ENCODE measurements around the gene HGFAC. TPM values are rescaled to one million over a fixed set of nuclear protein-coding genes. Genes with fewer than 3 reads are reported as not detected.
A peak's percentile ranks its signal among the peaks of the same experiment; 100 is the strongest.

The HGFAC gene
- total and polyA plus RNA-seq, 12 donors = 0.12 to 0.84 (median 0.51) TPM; not detected in 5

DNA sequence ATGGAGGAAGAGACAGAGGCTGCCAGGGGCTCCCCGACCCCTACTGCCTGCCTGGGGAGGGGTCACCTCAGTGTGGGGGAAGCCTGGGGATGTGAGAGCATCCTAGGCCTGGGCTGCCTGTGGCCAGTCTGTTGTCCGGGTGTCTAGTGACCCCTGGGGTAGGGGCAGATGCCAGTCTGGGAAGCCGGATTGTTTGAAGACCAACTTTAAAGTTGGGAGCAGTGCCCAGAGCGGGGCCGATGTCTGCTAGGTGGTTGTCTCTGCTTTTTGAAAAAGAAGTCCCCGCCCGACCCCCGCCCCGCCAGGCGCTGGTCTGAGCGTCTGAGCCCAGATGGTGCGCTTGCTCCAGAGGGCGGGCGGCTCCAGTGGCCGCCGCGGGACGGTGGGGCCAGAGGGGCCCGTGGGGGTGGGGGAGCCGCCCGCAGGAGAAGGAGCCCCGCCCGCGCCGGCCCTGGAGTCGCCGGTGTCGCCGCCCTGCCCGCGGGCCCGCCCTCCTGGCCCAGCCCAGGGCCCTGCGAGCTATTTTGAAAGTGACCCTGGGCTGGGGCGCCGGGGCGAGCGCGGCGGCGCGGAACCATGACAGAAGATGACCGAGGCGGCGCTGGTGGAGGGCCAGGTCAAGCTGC lies 21.1 kb downstream of the HGFAC start, which contains the start of gene DOK7:
DOK7 (plus strand) TSS at position 517 of the 626 bp plus-strand sequence; CDS start at position 587, 70 bp downstream.
- Histone ChIP-seq H3K9me3 (replicated peaks in 1 of 3) (no peaks in the 10 kb centered on the region), H3K4me3 (peak within 1 kb of the TSS in 2 of 4 donors; percentile 32 to 59), H3K27me3 (no peaks in the 10 kb centered on the region), H3K27ac (no peak within 1 kb of the TSS), H3K4me1 (replicated peaks in 1 of 2) (peaks cover 9% of the 10 kb centered on the region in 2 donors), H3K36me3 (replicated peaks in 1 of 2) (no peaks in the 10 kb centered on the region)
- intact Hi-C loops (cut with DNase I) = no loop called here
- no peak for TF ChIP-seq POLR2A (IDR thresholded peaks at IDR 0.05)
- no peak for TF ChIP-seq CTCF (IDR thresholded peaks at IDR 0.05)
- peak; percentile 50 to 77 (median 61) for DNase-seq
- 8 to 14% (median 12%) methylated on average over 6 to 44 of the region's 44 CpGs for WGBS, 4 donors

DNA sequence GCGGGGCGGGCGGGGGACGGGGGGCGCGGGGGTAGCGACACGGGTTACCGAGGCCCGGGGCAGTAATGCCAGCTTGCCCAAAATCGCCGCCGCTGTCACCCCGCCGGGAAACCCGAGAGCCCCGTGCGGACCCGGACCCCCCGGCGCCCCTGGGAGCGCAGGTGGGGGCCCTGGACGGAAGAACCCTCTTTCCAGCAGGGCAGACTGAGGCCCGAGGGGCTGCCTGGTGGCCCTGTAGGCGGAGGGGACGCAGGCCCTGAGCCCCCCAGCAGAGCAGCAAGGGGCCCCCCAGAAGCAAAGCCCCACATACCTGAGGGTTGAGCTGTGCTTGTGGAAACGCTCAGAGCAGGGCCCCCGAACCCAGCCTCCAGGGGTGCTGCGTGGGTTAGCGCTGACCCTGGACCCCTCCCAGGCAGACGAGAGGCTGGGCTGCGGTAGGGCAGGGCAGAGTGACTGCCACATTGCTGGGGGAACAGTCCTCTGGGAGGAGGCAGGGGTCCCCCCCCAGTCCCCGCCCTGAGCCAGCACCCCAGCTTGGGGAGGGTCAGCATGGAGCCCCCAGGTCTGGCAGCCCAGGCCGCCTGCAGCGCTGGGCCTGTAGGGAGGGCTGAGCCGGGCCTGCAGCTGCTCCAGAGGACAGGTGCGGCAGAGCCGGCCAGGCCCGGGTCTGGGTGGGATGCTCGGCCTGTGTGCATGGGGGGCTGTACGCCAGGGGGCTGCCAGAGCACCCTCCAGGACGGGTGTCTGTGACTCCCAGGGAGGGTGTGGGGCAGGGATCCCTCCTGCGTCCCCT lies 22.0 kb downstream of the HGFAC start:
- DNase-seq = no peak
- TF ChIP-seq CTCF (IDR thresholded peaks at IDR 0.05) (no peak), POLR2A (IDR thresholded peaks at IDR 0.05) (no peak)
- H3K27me3 ChIP-seq = no peaks in the 10 kb centered on the region
- no peaks in the 10 kb centered on the region for H3K9me3 ChIP-seq (replicated peaks in 1 of 3)
- WGBS, 4 donors = 45 to 100% (median 60%) methylated on average over 2 to 43 of the region's 43 CpGs
- peak overlapping the region in 2 of 4 donors; percentile 32 to 59 for H3K4me3 ChIP-seq
- H3K36me3 ChIP-seq (replicated peaks in 1 of 2) = no peaks in the 10 kb centered on the region
- peaks cover 9% of the 10 kb centered on the region in 2 donors for H3K4me1 ChIP-seq (replicated peaks in 1 of 2)
- H3K27ac ChIP-seq = no peak overlapping the region
- intact Hi-C loops (cut with DNase I) = no loop called here

DNA sequence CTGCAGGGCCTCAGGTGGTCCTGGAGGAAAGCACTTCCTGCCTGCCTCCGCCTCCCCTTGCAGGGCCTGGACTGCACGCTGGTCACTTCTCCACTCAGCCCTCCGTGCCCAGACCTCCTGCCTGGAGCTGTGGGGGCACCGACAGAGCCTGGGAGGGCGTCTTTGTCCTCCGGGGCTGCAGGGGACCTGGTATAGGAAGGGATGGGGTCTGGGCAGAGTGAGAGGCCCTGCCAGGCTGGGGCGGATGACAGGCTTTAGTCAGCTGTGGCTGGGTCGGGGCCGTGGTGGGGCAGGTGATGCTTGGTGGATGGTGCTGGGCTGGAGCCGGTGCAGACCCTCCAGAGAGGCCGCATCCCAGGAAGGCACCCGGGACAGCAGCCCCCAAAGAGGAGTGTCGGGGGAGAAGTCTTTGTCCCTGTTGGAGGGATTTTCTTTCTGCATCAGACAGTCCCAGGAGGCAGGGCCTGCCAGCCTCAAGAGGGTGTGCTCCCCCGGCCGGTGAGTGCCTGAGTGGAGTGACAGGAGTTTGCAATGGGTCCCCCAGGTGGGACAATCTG lies 22.7 kb downstream of the HGFAC start:
- no peak for DNase-seq
- Histone ChIP-seq H3K27me3 (no peaks in the 10 kb centered on the region), H3K4me3 (no peak overlapping the region), H3K4me1 (replicated peaks in 1 of 2) (peaks cover 9% of the 10 kb centered on the region in 2 donors), H3K36me3 (replicated peaks in 1 of 2) (no peaks in the 10 kb centered on the region), H3K9me3 (replicated peaks in 1 of 3) (no peaks in the 10 kb centered on the region), H3K27ac (no peak overlapping the region)
- no peak for TF ChIP-seq POLR2A (IDR thresholded peaks at IDR 0.05)
- no peak for TF ChIP-seq CTCF (IDR thresholded peaks at IDR 0.05)
- intact Hi-C loops (cut with DNase I) = no loop called here
- WGBS, 4 donors = 83 to 94% (median 92%) methylated on average over 4 to 15 of the region's 15 CpGs
